Calu3 (cell line): Measurements from ENCODE around the gene KAT14. TPM values are rescaled to one million over a fixed set of nuclear protein-coding genes. Genes with fewer than 3 reads are reported as not detected.
A peak's percentile ranks its signal among the peaks of the same experiment; 100 is the strongest.
"Not testable (repeated sequence)": the region's sequence is repeated elsewhere in the genome, so short reads cannot be mapped to it uniquely, and the experiment has no call there.

Source experiments
- BruUV-seq: library from RNA; stranded (reverse); fragments of 400-500 nt; replicated peaks from 2 replicates; lab custom pipeline; 2021; lab: Mats Ljungman, UMichigan
- CTCF ChIA-PET: fragments of 300-600 bp; sonication (Branson Sonifier 250); formaldehyde crosslinking; loops from one replicate; lab custom pipeline; 2022; ENCODE audit warnings: antibody characterized with exemption; lab: Charles Lee
- DNase-seq: peaks from one replicate; pipeline ENCODE4 v3.0.0; 2022
- H3K27ac Mint-ChIP-seq: one replicate; pipeline ENCODE4 v1.8.0; 2022; ENCODE audit warnings: mixed read lengths; ENCODE audit not compliant: unreplicated experiment
- H3K27me3 Mint-ChIP-seq: one replicate; pipeline ENCODE4 v1.8.0; 2022; ENCODE audit warnings: mixed read lengths; ENCODE audit not compliant: unreplicated experiment
- H3K36me3 Mint-ChIP-seq: one replicate; pipeline ENCODE4 v1.8.0; 2022; ENCODE audit warnings: mild to moderate bottlenecking, moderate library complexity, mixed read lengths; ENCODE audit not compliant: insufficient read depth, unreplicated experiment
- H3K4me1 Mint-ChIP-seq: one replicate; pipeline ENCODE4 v1.8.0; 2022; ENCODE audit warnings: mild to moderate bottlenecking, low read depth, mixed read lengths; ENCODE audit not compliant: unreplicated experiment
- H3K4me3 Mint-ChIP-seq: one replicate; pipeline ENCODE4 v1.8.0; 2022; ENCODE audit warnings: mild to moderate bottlenecking, low read depth, moderate library complexity, mixed read lengths; ENCODE audit not compliant: unreplicated experiment
- H3K9me3 Mint-ChIP-seq: one replicate; pipeline ENCODE4 v1.8.0; 2022; ENCODE audit warnings: low read depth, mixed read lengths; ENCODE audit not compliant: unreplicated experiment
- intact Hi-C: fragments of 100-400 bp; cut with micrococcal nuclease; formaldehyde crosslinking; loops from one replicate; pipeline ENCODE4 v1.10.0; 2022; ENCODE audit not compliant: unreplicated experiment
- total RNA-seq: library from RNA; stranded (reverse); gene quantifications from 2 replicates; pipeline ENCODE4 v1.2.3, GENCODE V29; 2022
- TF ChIP-seq, protein P1 (sequence below): fragments of 200-600 bp; IDR thresholded peaks from one replicate; pipeline ENCODE4 v1.8.0; 2022; ENCODE audit warnings: antibody characterized with exemption; ENCODE audit not compliant: unreplicated experiment

The KAT14 gene
- total RNA-seq, 1 experiment from 2014 or later: 3.1 TPM

DNA sequence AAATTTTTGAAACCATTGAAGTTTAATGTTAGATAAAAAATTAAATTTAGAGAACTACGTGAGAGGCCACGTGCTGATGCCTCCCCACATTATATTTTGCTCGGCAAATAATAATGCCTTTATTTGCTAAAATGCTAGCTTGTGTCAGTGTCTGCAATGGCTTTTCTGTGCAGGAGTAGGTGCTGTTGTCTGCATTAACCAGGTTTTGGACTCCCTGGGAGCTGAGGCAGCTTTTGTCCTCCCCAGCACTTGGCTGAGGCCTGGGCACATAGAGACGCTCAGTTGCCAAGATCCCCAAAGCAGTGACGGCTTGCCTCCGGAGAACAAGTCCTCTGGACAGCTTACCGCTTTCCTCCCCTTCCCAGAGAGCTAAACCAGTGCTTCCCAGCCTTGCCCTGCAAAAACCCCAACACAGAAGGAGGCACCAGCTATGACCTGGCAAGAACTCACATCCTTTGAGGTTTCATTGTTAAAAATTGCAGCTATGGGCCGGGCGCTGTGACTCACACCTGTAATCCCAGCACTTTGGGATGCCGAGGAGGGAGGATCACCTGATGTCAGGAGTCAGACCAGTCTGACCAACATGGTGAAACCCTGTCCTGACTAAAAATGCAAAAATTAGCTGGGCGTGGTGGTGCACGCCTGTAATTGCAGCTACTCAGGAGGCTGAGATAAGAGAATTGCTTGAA, 59.9 kb downstream of the KAT14 start:
- DNase-seq: peak; percentile 42
- no peaks in the 10 kb centered on the region for H3K4me1 Mint-ChIP-seq
- CTCF ChIA-PET: interaction anchor here (0.5 to 0.7 kb wide), 2 partner anchors 13 to 79 kb away, joined by 3 to 5 read pairs; no protein-coding TSS in a partner anchor
- intact Hi-C loops: no loop called here
- H3K9me3 Mint-ChIP-seq: no peaks in the 10 kb centered on the region
- TF ChIP-seq, protein P1, sequence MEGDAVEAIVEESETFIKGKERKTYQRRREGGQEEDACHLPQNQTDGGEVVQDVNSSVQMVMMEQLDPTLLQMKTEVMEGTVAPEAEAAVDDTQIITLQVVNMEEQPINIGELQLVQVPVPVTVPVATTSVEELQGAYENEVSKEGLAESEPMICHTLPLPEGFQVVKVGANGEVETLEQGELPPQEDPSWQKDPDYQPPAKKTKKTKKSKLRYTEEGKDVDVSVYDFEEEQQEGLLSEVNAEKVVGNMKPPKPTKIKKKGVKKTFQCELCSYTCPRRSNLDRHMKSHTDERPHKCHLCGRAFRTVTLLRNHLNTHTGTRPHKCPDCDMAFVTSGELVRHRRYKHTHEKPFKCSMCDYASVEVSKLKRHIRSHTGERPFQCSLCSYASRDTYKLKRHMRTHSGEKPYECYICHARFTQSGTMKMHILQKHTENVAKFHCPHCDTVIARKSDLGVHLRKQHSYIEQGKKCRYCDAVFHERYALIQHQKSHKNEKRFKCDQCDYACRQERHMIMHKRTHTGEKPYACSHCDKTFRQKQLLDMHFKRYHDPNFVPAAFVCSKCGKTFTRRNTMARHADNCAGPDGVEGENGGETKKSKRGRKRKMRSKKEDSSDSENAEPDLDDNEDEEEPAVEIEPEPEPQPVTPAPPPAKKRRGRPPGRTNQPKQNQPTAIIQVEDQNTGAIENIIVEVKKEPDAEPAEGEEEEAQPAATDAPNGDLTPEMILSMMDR: no peak
- no peaks in the 10 kb centered on the region for H3K27me3 Mint-ChIP-seq
- no peak overlapping the region for H3K27ac Mint-ChIP-seq
- BruUV-seq: no TSS peak
- no peaks in the 10 kb centered on the region for H3K36me3 Mint-ChIP-seq
- no peak overlapping the region for H3K4me3 Mint-ChIP-seq

DNA sequence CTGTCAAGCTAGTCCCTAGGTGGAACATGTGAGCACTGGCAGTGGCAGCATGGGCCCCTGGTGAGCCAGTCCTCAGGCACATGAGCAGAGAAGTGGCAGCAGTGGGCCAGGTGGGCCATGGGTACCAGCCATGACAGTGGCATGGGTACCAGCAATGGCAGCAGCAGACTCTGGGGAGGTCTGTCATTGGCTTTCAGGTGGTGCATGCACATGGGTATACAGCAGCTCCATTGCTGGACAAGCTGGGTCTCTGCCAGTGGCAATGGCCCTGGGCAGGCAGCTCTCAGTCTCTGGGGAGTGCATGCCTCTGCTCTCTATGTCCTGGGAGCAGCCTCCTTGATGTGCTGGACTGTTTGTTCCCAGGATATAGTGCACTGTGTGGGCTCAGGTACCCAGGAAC, 65.3 kb downstream of the KAT14 start:
- Mint-ChIP-seq H3K4me3 (no peak overlapping the region), H3K4me1 (no peaks in the 10 kb centered on the region), H3K27me3 (no peaks in the 10 kb centered on the region), H3K27ac (no peak overlapping the region), H3K36me3 (no peaks in the 10 kb centered on the region), H3K9me3 (no peaks in the 10 kb centered on the region)
- no TSS peak for BruUV-seq
- intact Hi-C loops: no loop called here
- DNase-seq: no peak
- CTCF ChIA-PET: no interaction called here
- TF ChIP-seq, protein P1: no peak

DNA sequence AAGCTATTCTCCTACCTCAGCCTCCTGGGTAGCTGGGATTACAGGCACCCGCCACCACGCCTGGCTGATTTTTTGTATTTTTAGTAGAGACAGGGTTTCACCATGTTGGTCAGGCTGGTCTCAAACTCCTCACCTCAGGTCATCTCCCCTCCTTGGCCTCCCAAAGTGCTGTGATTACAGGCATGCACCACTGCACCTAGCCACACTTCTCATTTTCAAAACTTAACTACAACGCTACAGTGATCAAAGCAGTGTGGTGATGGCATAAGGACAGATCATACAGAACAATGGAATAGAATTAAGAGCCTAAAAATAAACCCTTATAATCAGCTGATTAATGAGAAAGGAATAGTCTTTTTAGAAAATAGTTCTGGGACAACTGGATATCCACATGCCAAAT, 66.0 kb downstream of the KAT14 start:
- H3K4me3 Mint-ChIP-seq, H3K27me3 Mint-ChIP-seq, H3K36me3 Mint-ChIP-seq, CTCF ChIA-PET, H3K9me3 Mint-ChIP-seq, H3K27ac Mint-ChIP-seq, H3K4me1 Mint-ChIP-seq, DNase-seq, BruUV-seq, intact Hi-C loops: not testable (repeated sequence)

DNA sequence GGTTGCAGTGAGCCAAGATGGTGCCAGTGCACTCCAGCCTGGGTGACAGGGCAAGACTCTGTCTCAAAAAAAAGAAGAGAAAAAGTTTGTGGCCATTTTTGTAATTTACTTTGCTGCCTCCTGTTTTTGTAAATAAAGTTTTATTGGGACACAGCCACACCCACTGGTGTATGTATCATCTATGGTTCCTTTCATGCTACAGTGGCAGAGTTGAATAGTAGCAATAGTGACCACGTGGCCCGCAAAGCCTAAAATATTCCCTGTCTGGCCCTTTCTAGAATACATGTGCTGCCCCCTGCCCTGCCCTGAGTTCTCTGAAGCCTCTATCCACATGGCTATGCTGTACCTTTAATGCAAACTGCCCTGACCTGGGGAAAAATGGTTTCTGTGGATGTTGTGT, 75.3 kb downstream of the KAT14 start:
- intact Hi-C loops: no loop called here
- DNase-seq: no peak
- no peaks in the 10 kb centered on the region for H3K27me3 Mint-ChIP-seq
- no peaks in the 10 kb centered on the region for H3K9me3 Mint-ChIP-seq
- H3K36me3 Mint-ChIP-seq: no peaks in the 10 kb centered on the region
- no peak overlapping the region for H3K4me3 Mint-ChIP-seq
- H3K27ac Mint-ChIP-seq: no peak overlapping the region
- no TSS peak for BruUV-seq
- H3K4me1 Mint-ChIP-seq: no peaks in the 10 kb centered on the region
- TF ChIP-seq, protein P1: no peak
- CTCF ChIA-PET: no interaction called here

DNA sequence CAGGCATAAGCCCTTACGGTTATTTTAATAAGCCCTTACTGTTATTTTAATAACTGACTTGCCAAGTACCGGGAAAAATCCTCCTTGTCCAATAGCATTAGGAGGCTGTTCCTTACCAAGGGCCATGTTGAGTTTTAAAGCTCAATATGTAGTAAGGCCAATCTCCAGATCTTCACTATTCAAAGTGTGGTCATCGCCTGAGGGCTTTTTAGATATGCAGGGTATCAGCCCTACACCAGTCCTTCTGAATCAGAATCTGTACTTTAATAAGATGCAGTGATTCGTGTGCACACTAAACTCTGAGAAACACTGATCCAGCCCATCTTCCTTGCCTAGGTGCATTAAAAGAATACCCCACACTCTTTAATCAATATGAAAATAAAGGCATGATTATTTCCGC, 77.9 kb downstream of the KAT14 start:
- BruUV-seq: no TSS peak
- Mint-ChIP-seq H3K9me3 (no peaks in the 10 kb centered on the region), H3K27me3 (no peaks in the 10 kb centered on the region), H3K27ac (no peak overlapping the region), H3K36me3 (no peaks in the 10 kb centered on the region), H3K4me3 (no peak overlapping the region), H3K4me1 (no peaks in the 10 kb centered on the region)
- intact Hi-C loops: no loop called here
- CTCF ChIA-PET: no interaction called here
- TF ChIP-seq, protein P1: no peak
- no peak for DNase-seq
